NCI-H446 (cell line): ENCODE results near the gene FOXP1.

ENCODE experiments used
- DNase-seq, 2 experiments: peaks; one replicate each; lab custom pipeline; 2025; lab: John Stamatoyannopoulos, UW

FOXP1 gene

DNA sequence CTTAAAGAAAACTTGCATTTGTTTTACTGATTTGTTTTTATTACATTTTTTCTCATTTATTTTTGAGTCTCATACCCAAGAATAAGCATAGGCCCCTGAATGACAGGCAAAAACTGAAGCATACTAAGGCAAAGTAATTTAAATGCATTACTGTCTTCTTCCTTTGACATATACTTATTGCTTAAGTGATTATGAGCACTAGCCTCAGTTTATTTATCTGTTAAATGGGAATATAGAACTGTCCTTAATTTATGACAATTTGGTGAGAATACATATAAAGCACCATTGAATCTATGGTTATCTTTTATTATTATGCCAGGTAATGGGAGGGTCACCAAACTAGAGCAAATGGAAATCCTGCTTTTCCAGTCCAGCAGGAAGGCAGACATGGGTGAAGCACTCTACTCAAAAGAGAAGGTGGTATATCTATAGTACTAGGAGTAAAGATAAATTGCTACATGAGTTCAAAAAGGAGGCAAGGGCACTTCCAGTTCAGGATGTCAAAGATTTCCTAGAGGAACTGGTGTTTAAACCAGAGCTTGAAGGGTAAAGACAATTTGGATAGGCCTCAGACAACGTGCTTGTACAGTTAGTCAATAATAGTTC, 435.0 kb downstream of the FOXP1 start:
- DNase-seq: no peak

DNA sequence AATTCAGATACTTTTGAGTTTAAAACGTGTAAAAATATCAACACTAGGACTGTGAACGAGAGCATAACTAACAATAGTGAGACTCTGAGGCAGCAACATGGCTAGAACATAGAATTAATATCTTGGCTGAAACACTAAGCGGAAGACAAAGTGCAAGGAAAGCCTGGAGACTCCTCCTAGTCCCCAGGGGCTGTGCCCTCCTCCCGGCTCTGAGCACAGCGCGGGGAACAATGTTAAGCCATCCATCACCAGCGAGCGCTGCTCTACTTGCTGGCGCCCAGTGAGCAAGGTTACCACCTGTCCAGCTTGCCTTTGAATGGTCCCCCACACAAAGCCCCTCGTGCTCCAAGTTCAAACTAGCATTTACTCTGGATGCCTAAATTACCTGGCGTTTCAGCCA, 436.9 kb downstream of the FOXP1 start:
- DNase-seq: no peak

DNA sequence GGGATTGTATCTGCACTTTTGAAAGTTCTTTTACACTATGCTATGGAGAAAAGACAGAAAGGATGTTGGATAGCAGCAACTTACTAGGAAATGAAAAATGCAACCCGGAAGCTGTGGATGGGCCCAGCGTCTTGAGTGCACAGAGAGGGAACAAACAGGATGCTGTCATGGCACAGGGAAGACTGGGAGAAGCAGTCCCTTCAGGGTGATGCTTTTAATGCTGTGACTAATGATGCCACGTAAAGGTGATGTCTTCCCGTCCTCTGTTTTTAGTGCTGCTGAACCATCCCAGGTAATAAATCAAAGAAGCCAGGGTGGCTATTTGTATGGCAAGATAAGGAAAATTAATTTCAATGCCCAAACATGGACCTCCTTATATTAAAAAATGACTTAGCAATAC, 437.6 kb downstream of the FOXP1 start:
- DNase-seq: no peak

DNA sequence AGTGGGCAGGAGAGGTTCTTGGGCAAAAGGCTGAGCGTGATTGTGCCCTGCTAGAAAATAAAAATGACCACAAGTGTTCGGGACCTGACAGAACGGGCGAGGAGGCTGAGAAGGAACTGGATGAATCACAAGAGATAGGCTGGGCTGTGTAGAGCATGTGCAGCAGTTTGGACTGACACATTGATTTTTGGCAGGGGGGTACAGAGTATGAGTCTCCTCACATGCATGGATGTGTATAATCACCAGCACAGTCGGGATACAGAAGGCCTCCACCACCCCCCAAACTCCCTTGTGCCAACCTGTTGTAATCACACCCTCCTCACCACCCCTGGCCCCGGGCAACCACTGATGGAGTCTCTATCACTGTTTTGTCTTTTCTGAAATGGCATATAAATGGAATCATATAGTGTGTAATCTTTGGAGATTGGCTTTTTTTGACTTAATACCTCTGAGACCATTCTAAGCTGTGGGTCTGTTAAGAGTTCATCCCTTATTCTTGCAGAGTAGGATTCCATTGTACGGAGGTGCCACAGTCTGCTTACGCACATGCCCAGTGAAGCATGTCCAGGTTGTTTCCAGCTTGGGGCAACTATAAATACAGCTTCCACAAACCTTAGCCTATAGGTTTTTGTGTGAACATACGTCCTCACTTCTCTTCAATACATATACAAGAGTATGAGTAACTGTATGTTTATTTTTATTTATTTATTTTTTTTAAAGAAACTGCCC, 438.8 kb downstream of the FOXP1 start:
- DNase-seq: no peak

DNA sequence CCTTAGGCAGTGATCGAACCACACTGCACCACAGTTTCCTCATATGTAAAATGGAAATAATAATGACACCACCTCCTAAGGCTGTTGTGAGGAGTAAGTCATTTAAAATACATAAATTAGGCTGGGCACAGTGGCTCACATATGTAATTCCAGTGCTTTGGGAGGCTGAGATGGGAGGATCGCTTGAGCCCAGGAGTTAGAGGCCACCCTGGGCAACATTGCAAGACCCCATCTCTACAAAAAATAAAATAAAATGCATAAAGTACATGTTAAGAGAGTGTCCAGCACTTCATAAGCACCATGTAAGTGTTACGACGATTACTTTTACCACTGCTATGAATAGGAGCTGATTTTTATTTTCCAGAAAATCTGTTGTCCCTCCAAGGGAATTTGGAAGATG, 440.0 kb downstream of the FOXP1 start:
- DNase-seq: no peak

DNA sequence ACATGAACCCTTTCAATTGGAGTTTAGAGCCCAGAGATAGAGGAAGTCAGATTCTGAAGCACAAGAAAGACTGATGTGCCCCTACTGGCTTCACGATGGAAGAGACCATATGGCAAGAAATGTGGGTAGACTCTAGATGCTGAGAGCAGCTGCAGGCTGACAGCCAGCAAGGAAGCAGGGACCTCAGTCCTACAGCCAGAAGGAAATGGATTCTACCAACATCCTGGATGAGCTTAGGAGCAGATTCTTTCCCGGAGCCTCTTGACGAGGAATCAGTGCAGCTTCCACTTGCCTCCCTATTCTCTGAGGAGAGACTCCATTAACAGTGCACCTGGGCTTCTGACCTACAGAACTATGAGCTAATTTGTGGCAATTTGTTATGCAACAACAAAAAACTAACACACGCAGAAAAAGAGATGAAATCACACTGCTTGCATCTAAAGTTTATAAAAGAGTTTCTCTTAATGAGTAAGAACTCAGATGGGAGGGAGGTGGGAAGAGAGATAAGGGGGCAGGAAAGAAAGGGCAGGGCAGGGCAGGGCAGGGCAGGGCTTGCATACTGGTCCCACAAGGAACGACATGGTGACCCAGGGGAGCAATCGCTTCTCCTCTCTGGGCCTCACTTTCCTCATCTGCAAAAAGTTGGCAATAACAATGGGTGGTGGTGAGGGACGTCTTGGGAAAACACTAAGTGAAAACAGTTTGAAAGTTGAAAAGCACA, 440.9 kb downstream of the FOXP1 start:
- DNase-seq: no peak

DNA sequence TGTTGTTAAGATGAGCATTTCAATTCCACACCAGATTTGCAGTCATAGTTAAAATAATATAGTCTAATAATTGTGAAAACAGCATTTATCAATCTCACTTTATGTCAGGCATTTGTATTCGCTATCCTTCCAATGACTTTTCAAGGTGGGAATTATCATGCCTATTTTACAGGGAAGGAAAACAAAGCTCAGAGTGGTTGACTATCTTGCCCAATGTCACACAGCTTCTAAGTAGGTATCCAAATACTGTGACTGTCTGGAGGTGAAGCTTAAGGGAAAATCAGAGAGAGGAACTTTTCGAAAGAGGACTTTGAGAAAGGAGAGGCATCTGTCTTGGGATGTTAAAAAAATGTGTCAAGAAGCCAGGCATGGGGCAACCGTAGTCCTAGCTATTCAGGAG, 443.1 kb downstream of the FOXP1 start:
- no peak for DNase-seq

DNA sequence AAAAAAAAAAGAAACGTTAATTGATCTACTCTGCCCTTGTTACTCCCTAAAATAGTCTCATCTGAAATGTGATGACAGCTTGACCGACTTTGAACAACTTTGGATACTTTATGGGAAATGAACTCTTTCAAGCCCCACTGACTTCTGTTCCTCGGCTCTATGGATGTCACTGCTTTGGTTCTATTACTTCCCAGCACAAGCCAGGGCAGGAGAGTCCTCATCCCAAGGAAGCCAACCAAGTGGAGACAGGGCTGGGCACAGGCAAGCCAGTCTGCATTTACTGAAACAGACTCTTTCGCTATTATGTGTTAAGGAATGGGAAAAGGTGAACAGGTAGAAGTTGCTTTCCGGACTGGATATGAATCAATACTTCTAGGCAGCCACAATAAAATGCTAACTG, 444.0 kb downstream of the FOXP1 start:
- no peak for DNase-seq

DNA sequence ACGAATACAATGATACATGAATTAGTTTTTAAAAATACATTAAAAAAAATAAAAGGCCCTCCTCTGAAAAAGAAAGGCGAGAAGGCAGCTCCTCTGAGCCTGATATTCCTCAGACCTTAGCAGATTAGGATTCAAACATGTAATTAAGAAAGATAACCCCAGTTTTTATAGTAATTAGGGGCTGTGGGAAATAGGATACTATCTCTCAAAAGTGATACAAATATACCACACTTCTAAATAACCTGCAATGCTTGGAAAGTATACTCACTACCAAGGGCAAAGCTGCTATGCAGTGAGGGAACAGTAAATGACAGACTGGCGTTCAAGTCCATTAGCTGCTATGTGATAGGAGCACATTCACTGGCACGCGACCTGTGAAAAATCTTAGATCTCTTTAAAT, 445.1 kb downstream of the FOXP1 start:
- no peak for DNase-seq

DNA sequence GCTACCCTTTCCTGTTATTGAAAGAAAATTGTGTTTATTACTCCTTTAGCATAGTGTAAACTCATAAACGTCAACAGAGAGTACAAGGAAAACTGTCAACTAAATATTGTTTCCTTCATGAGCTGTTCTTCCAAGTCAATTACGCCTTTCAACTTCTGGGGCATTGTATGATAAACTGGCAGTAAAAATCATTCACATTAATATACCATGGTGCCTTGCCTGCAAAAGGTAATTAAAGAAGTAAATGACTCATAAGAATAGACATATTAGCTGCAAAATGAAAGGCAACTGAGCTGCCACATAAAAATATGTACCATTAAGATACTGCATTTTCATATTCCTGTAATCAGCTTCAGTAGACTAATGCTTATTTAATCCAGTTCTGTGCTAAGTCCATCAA, 447.3 kb downstream of the FOXP1 start:
- no peak for DNase-seq

DNA sequence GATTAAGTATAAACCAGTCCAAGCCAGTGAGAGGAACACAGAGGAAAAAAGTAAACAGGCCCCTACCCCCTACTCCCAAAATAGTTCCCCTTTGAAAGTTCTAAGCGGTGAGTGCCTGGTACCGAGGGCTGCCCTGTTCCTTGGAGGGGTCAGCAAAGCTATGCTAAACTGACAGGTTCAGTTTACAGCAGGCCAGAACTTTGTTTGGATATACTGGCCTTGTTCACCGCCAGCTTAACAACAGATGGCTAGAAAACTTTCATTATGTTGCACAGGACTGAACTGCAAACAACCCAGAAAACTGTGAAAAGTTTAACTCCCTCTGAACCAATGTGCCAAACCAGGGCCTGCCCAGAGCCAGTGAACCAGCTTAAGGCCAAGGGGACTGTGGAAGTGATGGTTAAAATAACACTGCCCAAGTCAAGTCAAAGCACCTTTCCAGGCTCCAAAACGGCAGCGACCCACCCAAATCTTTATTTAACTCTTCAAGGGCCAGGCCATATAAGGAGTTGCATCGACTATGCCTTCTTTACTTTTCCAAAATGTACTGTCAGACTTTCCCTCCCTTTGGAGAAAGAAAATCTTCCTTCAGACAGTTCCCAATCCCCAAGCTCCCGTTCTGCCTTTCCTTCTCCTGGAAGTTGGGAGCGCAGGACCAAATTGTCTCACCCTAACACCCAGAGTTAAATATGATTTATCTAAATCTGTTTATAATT, 448.0 kb downstream of the FOXP1 start:
- DNase-seq: no peak

DNA sequence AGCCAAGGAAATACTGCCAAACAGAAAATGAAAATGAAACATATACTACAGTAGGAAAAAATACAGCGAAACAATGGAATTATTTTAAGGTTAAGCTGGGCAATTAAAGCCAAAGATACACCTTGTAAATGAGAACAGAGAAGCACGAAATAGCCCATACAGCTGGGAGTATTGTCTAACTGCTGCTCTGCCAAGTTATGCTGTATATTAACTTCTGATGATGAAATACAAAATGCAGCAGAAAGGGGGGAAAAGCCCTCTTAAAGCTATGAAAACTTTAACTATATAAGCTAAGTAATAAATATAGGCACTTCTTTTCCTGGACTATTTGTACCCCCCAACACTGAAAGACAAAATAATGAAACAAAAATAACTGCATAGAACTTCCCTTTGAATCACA, 449.0 kb downstream of the FOXP1 start:
- DNase-seq: no peak

DNA sequence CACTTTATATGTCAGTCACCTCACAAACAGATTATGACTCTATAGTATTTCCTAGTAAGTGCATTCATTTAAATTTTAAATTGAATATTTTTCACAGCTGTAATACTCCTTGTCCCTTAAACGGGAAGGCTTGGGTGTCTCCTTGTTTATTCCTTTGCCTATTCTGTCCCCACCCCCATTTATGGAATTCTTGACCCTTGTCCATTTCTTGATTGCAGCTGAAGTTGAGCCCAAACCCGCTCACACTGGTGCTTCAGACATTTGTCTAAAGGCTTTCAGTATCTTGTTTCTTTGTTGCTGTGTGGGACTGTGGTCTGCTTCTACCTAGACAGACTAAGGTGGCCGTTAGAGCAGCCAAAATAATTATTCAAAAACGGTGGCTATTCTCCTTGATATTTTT, 449.7 kb downstream of the FOXP1 start:
- no peak for DNase-seq

DNA sequence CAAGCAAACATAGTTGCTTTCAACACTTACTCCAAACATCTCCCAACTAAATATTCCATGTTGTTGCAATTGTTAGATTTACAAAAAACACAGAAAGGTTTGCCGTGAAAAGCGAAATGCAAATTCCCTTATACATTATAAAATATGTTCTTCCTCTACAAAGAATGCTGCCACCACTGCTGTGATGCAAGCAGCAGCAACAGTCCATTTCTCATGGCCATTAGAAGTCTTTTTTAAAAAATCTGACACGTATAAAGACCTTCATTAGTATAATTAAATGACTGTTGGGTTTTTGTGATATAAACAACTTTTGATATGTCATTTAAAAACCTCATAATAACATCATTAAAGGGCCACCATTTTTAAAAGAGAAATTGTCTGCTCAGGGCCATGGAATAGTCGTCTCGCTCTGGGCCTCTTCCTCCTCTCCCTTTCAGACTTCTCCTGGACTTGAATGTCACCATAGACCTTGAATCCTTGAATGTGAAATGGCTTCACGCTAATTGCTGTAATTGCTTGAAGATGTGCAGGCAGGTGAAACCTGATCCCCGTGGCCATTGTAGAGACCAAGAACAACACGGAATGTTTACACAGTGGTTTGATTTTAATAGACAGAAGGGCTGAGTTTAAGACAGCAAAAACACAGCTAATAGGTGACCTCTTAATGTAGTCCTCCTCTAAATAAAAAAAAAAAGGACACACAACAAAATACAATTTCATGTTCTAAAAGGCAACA, 450.4 kb downstream of the FOXP1 start:
- no peak for DNase-seq

DNA sequence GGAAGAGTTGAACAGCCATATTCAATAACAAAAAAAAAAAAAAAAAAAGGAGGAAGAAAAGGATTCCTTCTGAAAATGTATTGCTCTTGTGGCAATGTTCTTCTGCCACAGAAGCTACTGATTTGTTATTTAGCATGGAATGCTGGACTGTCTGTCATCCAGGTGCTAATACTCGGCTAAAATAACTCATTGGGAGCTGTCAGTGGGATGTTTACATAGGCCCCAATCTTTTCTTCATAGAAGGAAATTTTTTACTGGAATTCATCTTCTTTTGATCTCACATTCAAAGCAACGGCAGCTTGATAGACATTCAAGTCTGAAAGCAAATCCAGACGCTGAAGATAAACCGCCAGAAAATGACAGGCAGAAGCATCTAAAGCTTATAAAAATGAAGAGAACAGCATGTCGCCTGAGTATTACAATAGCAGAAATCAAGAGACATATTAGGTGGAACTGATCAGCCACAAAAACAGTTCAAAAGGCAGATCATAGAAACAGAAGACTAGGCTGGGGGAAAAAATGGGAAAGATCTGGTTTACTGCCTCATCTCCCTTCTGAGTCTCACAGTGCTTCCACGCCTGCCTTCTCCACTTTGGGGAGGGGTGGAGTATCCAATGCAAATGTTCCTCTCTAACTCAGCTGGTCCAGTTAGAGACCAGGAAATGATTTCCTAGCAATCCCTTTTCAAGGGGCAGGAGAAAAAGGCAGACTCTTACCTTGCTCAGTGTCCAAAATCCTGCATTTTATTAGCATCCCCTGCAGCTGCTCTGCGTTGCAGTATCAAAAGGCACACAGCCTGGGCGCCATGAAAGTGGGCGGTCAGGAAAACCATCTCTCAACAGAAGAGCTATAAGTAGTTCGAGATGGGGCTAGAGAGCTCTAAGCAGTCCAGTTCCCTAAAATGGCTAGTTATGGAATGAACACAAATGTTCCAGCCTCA, 451.9 kb downstream of the FOXP1 start:
- DNase-seq: no peak

DNA sequence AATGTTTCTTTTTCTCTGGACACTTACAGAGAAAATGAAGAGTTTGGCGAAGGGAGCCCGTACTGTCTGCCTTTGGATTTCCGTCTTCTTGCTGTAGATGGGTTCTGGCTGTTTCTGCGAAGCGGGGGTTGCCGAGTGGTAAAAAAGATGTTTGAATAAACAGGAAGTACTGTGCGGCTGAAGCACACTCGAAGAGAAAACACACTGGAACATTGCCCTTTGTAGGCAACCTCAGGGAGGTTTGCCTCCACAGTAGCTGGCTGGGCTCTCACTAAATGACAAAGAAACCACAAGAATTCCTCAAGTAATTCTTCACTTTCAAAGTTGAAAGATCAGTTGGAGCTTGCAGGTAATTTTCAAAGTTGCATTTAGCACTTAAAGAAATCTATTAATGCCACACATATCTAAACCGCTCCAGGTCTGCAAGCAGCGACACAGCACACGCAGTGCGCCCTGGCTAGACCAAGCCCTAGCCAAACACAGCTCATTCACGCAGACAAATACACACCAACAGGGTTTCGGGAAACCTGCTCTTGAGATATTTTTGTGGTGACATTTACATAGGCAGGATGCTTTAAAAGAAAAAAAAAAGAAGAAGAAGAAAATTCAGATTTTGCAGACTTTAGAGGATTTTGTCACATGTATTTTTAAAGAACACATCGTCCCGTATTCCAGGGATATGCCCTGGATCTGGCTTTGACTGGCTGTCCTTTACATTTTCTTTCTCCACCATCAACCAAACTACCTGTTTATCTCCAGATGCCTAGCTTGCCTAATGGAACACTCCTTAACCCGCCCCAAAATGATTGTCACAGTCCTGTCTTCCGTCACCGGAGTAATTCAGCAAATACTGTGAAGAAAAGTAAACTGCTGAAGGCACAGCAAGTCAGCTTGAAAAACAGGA, 452.8 kb downstream of the FOXP1 start:
- DNase-seq: no peak

DNA sequence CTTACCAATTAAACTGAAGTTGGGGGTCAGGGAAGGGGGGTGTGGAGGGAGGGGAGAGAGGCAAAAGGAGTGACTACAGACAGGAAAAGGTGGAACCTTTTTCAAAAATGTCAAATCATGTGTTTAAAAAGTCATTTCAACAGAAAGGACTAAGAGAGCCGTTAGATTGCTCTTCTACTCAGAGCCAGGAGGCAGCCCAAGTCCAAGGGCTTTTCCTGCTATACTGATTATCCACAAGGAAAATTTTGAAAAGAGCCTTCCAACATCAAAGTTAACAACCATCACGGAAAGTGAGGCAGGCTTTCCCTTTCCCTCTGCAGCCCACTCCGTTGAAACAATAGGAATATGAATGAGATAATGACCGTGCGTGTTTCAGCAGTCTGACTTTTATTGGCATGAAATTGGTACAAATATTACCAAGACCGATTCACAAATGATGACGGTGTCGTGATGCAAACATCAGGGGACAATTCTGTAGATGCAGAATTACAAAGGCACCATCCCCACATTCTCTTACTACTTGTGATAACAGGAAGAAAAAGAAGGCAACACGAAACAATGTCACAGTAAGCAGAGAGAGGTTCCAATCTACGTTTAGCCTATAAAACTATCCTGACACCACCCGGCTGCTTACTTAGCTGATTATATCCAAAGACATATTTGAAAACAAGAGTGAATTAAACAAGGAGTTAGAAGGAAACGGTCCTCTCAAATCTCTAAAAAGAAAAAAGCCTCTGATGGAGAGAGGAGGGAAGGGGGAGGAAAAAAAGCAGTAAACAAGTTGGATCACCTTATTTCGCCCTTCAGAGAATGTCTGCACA, 453.7 kb downstream of the FOXP1 start:
- no peak for DNase-seq

DNA sequence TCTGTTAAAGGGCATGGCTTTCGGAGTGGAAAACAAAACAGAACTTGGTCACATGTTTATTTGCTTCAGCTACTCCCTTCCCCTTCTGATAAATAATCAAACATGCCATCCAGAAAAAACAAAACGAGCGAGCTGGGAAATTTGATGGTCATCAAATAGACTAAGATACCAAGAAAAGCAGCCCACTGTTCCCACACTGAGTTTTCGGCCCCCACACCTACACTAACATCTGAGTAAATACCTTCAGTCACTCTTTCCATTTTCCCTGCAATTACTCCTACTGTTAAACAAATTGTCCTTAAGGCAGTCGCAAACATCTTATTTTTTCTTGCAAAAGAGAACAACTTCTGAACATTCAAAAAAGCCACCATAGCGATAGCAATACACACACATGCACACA, 454.6 kb downstream of the FOXP1 start:
- no peak for DNase-seq

DNA sequence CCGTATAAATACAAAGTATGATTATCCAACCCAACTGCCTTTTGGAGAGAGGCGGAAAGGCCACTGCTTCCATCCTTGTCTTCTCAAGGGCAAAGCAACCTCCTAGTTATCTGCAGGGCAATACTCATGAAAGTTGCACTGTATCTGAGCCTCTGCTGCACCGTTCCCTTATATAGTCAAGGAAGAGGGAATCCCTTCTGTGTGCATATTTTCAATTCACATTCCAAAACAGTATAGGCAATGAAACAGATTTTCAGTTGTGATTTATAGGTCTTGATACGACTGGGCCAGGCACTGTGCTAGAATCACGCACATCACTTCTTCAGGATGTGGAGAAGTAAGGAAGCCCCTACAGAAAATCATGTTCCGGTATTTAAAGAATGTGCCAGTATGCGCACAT, 455.7 kb downstream of the FOXP1 start:
- no peak for DNase-seq
